ENCODE measurements around the gene SNX30.

SNX30 gene

GRCh38 chr9:112853882-112854585 is 103.5 kb downstream of the SNX30 start:
- no peak for DNase-seq (ENCODE audit: low read depth in 1 of 2, low spot score in 1 of 2)

GRCh38 chr9:112854657-112855056 is 104.1 kb downstream of the SNX30 start:
- DNase-seq (ENCODE audit: low read depth in 1 of 2, low spot score in 1 of 2) = no peak

- DNase-seq (ENCODE audit: low read depth in 1 of 2, low spot score in 1 of 2) = no peak
Observed at GRCh38 chr9:112856200-112856599, 105.6 kb downstream of the SNX30 start.

GRCh38 chr9:112856843-112857242 is 106.3 kb downstream of the SNX30 start:
- DNase-seq (ENCODE audit: low read depth in 1 of 2, low spot score in 1 of 2) = no peak

- DNase-seq (ENCODE audit: low read depth in 1 of 2, low spot score in 1 of 2) = no peak
Observed at GRCh38 chr9:112858005-112858404, 107.4 kb downstream of the SNX30 start.

GRCh38 chr9:112858625-112859147 is 108.1 kb downstream of the SNX30 start:
- no peak for DNase-seq (ENCODE audit: low read depth in 1 of 2, low spot score in 1 of 2)

- no peak for DNase-seq (ENCODE audit: low read depth in 1 of 2, low spot score in 1 of 2)
Observed at GRCh38 chr9:112860451-112860850, 109.9 kb downstream of the SNX30 start.

- no peak for DNase-seq (ENCODE audit: low read depth in 1 of 2, low spot score in 1 of 2)
Observed at GRCh38 chr9:112861155-112861554, 110.6 kb downstream of the SNX30 start.

GRCh38 chr9:112861638-112862555 is 111.3 kb downstream of the SNX30 start:
- DNase-seq (ENCODE audit: low read depth in 1 of 2, low spot score in 1 of 2) = no peak

- DNase-seq (ENCODE audit: low read depth in 1 of 2, low spot score in 1 of 2) = no peak
Observed at GRCh38 chr9:112863214-112863613, 112.7 kb downstream of the SNX30 start.

GRCh38 chr9:112863746-112864145 is 113.2 kb downstream of the SNX30 start:
- no peak for DNase-seq (ENCODE audit: low read depth in 1 of 2, low spot score in 1 of 2)

- no peak for DNase-seq (ENCODE audit: low read depth in 1 of 2, low spot score in 1 of 2)
Observed at GRCh38 chr9:112864403-112864802, 113.8 kb downstream of the SNX30 start.

GRCh38 chr9:112864982-112865381 is 114.4 kb downstream of the SNX30 start:
- DNase-seq (ENCODE audit: low read depth in 1 of 2, low spot score in 1 of 2) = no peak

GRCh38 chr9:112866662-112867274 is 116.2 kb downstream of the SNX30 start:
- no peak for DNase-seq (ENCODE audit: low read depth in 1 of 2, low spot score in 1 of 2)

GRCh38 chr9:112867275-112867991 is 116.9 kb downstream of the SNX30 start:
- DNase-seq (ENCODE audit: low read depth in 1 of 2, low spot score in 1 of 2) = no peak

GRCh38 chr9:112868461-112868860 is 117.9 kb downstream of the SNX30 start:
- no peak for DNase-seq (ENCODE audit: low read depth in 1 of 2, low spot score in 1 of 2)

- no peak for DNase-seq (ENCODE audit: low read depth in 1 of 2, low spot score in 1 of 2)
Observed at GRCh38 chr9:112869041-112869529, 118.5 kb downstream of the SNX30 start.

GRCh38 chr9:112869917-112870316 is 119.4 kb downstream of the SNX30 start:
- no peak for DNase-seq (ENCODE audit: low read depth in 1 of 2, low spot score in 1 of 2)

- no peak for DNase-seq (ENCODE audit: low read depth in 1 of 2, low spot score in 1 of 2)
Observed at GRCh38 chr9:112870556-112870955, 120.0 kb downstream of the SNX30 start.

- no peak for DNase-seq (ENCODE audit: low read depth in 1 of 2, low spot score in 1 of 2)
Observed at GRCh38 chr9:112872019-112872418, 121.5 kb downstream of the SNX30 start.

Measured in stimulated activated CD4-positive, alpha-beta T cell treated with anti-CD3 and anti-CD28 coated beads, Interleukin-15, amount 100 ng/mL, for 1 hour (primary cell).